ENCODE measurements around the gene CRYBB3. TPM values are rescaled to one million over a fixed set of nuclear protein-coding genes. Genes with fewer than 3 reads are reported as not detected.

CRYBB3 gene
- total RNA-seq, 4 donors from 2014 or later: not detected

DNA sequence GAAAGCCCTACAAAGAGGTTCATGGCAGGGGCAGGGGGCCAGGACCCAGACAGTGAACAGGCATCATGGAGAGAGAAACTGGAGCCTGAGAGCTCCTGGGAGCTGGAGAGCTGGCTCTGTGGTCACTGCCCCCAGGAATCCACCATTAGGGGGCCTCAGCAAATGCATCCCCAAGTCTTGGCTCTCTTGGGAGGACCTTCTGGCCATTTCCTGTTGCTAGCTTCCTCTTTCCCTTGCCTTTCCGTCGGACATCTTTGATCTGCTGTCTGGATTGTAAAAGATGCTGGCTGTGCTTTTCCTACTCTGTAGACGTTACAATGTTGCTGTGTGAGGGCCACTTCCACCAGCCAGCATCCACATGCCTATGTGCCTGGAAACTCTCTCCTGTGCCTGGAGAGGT is 12.7 kb downstream of the CRYBB3 start:
- no peaks in the 10 kb centered on the region for H3K27me3 ChIP-seq
- no peak for TF ChIP-seq CTCF (IDR thresholded peaks at IDR 0.05)
- no peak for TF ChIP-seq POLR2A (IDR thresholded peaks at IDR 0.05)
- intact Hi-C loops (cut with DNase I; ENCODE audit: low total_unique reads): no loop called here

GRCh38 chr22:25213221-25213620 is 13.6 kb downstream of the CRYBB3 start:
- DNase-seq: no peak
- H3K27ac ChIP-seq: no peak overlapping the region
- H3K27me3 ChIP-seq: no peaks in the 10 kb centered on the region
- intact Hi-C loops (cut with DNase I; ENCODE audit: low total_unique reads): no loop called here
- H3K36me3 ChIP-seq: no peaks in the 10 kb centered on the region
- no peak for TF ChIP-seq POLR2A (IDR thresholded peaks at IDR 0.05)
- TF ChIP-seq CTCF (IDR thresholded peaks at IDR 0.05): no peak
- no peaks in the 10 kb centered on the region for H3K4me1 ChIP-seq
- H3K4me3 ChIP-seq: no peak overlapping the region
- H3K9me3 ChIP-seq: peaks cover 0 to 3% of the 10 kb centered on the region in 2 donors

More for the DNA sequence above, 12.7 kb downstream of the CRYBB3 start:
- peaks cover 0 to 3% of the 10 kb centered on the region in 2 donors for H3K9me3 ChIP-seq
- no peaks in the 10 kb centered on the region for H3K4me1 ChIP-seq
- H3K27ac ChIP-seq: no peak overlapping the region
- H3K4me3 ChIP-seq: no peak overlapping the region
- no peak for DNase-seq
- no peaks in the 10 kb centered on the region for H3K36me3 ChIP-seq

DNA sequence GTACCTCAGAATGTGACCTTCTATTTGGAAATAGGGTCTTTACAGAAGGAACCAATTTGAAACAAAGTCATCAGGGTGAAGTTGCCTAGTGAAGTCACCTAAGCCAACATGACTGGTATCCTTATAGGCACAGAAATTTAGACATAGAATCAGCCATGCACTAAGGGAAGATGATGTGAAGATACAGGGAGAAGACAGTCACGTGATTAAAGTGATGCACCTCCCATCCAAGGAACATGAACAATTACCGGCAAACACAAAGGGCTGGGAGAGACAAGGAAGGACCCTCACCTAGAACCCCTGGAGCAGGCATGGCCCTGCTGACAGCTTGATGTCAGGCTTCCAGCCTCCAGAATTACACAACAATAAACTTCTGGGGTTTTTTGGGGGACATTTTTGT is 16.6 kb downstream of the CRYBB3 start:
- TF ChIP-seq CTCF (IDR thresholded peaks at IDR 0.05): no peak
- TF ChIP-seq POLR2A (IDR thresholded peaks at IDR 0.05): no peak
- DNase-seq: no peak
- intact Hi-C loops (cut with DNase I; ENCODE audit: low total_unique reads): no loop called here
- no peaks in the 10 kb centered on the region for H3K36me3 ChIP-seq
- H3K27me3 ChIP-seq: no peaks in the 10 kb centered on the region
- peaks cover 0 to 3% of the 10 kb centered on the region in 2 donors for H3K9me3 ChIP-seq
- no peaks in the 10 kb centered on the region for H3K4me1 ChIP-seq
- H3K27ac ChIP-seq: no peak overlapping the region
- H3K4me3 ChIP-seq: no peak overlapping the region

- intact Hi-C loops (cut with DNase I; ENCODE audit: low total_unique reads): no loop called here
Observed at GRCh38 chr22:25219211-25219689, 19.6 kb downstream of the CRYBB3 start, which contains the start of gene CRYBB2. Gene CRYBB2, plus strand, starts transcription at chr22:25219639. Its CDS starts 1,791 bp downstream, at chr22:25221430.

More at GRCh38 chr22:25219211-25219689, 19.6 kb downstream of the CRYBB3 start, which contains the start of gene CRYBB2:
- Histone ChIP-seq H3K36me3 (no peaks in the 10 kb centered on the region), H3K4me3 (no peak within 1 kb of the TSS), H3K9me3 (no peaks in the 10 kb centered on the region), H3K27ac (no peak within 1 kb of the TSS), H3K27me3 (no peaks in the 10 kb centered on the region), H3K4me1 (no peaks in the 10 kb centered on the region)
- no peak for DNase-seq
- TF ChIP-seq POLR2A (IDR thresholded peaks at IDR 0.05) (no peak), CTCF (IDR thresholded peaks at IDR 0.05) (no peak)

All from uterus (tissue), 4 donors.